HS-27A (cell line): ENCODE data around the gene TUBB4A.
"Not testable (repeated sequence)": the region's sequence is repeated elsewhere in the genome, so short reads cannot be mapped to it uniquely, and the experiment has no call there.

Experiments used
- DNase-seq: peaks from one replicate; pipeline ENCODE4 v3.0.0-alpha.2; 2012; ENCODE audit warnings: low read depth, missing footprints

TUBB4A gene

DNA sequence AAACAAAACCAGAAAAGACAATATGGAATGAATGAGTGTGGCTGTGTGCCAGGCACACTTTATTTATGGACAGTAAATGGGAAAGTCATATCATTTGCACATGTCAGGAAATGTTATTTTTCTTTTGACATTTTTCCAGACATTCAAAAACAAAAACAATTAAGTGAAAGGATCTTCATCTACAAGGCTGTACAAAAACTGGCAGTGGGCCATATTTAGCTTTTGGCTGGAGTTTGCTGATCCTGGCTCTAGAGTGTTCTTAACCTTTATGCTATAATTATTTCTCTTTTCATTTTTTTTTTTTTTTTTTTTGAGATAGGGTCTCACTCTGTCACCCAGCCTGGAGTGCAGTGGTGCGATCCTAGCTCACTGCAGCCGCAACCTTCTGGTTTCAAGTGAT is 22.2 kb upstream of the TUBB4A start:
- DNase-seq = no peak

DNA sequence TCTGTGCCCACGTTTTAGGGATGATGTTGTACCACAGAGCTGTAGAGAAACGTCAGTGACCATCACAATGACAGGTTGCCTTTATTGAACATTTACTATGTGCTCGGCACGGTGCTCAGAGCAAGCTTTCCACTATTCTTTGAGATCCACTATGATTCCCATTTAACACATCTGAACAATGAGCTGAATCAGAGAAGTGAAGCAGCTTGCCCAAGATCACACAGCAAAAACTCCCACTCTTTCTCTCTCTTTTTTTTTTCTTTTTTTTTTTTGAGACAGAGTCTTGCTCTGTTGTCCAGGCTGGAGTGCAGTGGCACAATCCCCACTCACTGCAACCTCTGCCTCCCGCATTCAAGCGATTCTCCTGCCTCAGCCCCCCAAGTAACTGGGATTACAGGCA is 20.6 kb upstream of the TUBB4A start:
- DNase-seq = no peak

- DNase-seq = no peak
These were observed 19.9 kb upstream of the TUBB4A start for GRCh38 chr19:6521718-6522646.

DNA sequence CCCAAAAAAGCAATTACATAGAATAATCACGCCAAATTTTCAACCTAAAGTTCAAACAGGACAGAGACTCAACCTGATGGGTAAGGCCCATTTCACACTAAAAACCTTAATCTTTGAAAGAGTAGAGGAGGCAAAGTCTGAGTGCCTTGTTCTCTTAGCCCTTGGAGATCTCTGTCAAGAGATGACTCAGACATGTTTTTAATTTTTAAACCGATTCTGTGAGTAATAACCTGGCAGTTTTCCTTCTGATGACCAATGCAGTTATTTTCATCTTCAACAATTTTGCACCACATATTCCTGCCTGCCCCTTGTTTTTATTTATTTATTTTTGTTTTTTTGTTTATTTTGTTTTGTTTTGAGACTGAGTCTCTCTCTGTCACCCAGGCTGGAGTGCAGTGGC is 17.2 kb upstream of the TUBB4A start:
- DNase-seq = no peak

GRCh38 chr19:6518145-6518911 is 16.2 kb upstream of the TUBB4A start:
- DNase-seq = no peak

DNA sequence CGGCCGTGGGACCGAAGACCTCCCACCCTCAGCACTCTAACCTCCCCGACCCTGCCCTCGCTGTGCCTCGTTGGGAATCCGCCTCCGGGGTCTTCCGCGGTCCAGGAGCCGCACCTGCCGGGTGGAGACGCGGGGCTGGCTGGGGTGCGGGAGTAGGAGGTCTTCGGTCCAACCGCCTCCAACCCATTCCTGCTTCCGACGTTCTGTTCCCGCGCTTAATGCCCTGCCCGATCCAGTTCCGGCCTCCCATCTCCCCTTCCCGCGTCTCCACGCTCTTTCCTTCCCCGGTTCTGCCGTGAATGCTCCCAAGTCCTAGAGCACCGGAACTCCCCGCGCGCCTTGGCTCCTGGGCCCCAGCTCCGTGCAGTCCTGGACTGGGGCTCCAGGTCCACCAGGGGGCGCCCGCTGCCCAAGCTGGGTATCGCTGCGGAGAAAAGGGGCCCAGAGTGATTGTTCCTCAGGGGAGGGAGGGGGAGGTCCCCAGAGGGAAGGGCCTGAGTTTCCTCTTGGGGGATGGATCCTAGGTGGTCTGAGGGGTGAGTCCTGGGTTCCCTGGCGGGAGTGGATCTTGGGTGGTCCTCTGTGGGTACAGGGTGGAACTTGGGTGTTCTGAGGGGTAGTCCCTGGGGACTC is 14.7 kb upstream of the TUBB4A start:
- DNase-seq = peak; percentile 43

DNA sequence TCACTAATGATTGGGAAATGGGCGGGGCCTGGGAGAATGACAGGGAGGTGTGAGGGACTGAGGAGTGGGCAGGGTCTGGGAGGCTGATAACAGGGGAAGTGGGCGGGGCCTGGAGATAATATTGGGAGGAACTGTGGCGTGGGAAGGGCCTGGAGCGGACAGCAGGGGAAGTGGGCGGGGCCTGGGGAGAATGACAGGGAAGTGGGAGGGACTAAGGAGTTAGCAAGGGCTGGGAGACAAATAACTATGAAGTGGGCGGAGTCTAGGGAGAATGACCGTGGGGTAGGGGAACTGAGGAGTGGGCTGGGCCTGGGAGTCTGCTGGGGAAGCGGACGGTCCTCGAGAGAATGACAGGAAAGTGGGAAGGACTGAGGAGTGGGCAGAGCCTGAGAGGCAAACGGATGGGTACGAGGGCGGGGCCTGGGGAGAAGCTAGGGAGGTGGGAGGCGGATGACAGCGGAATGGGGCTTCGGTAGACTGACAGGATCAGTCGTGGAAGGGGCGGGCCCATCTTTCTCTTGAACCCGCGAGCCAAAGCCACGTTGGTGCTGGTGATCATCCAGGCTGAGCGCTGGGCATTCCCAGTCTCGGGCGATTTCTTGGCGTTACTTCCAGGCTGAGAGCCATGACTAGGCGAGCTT is 14.0 kb upstream of the TUBB4A start:
- DNase-seq = peak; percentile 77

DNA sequence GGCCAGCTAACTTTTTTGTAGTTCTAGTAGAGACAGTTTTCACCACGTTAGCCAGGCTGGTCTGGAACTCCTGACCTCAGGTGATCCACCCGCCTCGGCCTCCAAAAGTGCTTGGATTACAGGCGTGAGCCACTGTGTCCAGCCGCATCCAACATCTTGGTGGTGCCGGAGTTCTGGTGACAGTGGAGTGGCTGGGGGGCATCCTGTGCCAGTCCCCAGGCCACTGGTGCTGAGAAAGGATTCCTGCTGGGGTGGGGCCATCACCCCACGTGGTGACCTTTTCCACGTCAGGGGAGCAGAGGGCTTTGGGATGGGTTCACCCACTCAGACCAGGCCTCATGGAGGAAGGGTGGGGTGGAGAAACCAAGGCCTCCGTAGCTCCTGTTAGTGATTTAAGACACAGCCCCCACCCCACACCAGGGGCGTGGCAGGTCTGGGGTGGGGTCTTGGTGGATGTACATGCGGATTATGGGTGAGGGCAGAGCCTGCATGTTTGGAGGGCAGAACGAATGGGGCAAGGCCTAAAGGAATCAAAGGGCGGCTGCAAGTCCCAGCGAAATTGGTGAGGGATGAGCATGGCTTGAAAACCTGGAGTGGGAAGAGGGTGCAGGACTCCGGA is 12.9 kb upstream of the TUBB4A start:
- DNase-seq = no peak

DNA sequence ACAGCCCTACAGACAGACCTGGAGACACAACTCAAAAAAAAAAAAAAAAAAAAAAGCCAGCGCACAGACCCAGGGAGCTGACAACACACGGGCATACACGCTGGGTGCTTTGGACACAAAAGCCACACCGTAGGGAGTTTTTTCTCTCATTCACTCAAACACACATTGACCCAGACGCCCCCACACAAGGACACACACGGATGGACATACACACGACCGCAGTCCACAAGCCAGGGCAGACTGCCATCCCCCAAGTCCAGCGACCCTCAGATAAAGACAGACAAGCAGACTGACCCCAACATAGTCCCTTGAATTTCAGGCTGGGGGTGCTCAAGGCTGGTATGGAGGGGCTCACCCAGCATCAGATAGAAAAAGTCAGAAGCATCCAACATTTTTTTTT is 12.0 kb upstream of the TUBB4A start:
- no peak for DNase-seq

DNA sequence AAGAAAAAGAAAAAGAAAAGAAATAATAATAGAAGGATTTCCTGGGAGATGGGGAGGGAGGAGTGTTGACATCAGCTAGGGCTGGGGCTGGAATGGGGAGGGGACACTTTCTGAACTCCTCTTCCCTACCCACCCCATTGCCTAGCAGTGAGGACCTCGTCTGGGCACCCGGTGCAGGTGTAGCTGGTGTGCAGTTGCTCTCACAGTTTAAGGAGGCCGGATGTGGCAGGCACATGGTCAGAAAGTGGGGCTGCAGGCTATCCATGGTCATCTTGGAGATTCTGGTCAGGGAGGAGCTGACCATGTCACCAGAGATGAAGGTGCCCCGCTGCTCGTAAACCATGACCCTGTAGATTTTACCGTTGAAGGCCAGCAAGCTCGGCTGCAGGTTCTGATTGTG is 8.5 kb upstream of the TUBB4A start:
- no peak for DNase-seq

DNA sequence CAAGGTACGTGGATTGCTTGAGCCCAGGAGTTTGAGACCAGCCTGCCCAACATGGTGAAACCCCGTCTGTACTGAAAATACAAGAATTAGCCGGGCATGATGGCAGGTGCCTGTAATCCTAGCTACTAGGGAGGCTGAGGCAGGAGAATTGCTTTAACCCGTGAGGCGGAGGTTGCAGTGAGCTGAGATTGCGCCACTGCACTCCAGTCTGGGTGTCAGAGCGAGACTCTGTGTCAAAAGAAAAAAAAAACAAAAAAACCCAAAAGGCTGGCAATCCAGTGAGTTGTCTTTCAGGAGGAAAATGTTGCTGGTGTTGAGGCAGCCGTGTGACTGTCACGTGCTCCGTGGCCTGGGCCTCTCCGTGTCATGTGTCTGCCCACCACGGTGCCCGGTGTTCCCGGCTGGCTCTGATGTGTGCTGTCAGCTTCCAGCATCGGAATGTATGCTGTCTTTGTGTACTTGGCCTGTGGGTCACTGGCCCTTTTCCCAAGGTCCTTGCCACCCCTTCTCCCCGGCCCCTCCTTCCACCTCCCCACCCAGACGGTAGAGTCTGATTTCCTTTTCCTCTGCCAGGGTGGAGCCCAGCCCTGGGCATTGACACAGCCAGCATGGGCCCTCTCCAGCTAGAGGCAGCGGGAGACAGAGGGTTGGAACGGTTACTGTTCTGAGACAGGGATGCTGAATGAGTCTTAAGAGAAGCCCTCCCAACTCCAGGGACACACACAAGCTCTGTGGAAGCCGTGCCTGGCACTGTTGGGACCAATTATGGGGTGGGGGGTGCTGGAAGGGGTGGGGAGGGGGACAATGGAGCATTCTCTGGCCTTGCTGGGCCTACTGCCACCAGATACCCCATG is 7.2 kb upstream of the TUBB4A start:
- DNase-seq = no peak

- not testable (repeated sequence) for DNase-seq
These were observed 6.1 kb upstream of the TUBB4A start for GRCh38 chr19:6508028-6508771.

DNA sequence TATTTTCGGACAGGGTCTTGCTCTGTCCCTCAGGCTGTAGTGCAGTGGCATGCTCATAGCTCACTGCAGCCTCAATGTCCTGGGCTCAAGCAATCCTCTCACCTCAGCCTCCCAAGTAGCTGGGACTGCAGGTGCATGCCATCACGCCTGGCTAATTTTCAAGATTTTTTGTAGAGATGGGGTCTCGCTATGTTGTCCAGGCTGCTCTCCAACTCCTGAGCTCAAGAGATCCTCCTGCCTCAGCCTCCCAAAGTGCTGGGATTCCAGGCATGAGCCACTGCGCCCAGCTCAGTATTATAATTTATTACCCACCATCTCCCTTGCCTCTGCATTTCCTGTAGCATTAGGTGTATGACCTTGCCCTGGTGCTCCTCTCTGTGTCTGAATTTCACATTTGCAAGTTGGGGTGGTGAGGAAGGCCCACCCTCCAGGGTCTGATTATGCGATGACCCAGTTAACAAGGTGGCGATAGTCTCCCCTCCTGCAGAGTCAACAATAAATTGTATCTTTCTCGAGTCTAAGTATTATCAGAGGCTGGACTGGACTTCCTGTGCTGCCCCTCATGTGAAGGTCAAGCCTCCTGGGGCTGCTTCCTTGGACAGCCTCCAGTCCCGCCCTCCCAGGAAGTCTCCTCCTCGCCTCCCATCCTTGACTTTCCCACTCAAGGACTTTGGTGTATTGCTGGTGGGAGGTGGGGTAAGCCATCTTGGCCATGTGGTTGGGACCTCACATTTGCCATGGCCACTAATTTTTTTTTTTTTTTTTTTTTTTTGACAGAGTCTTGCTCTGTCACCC is 1.5 kb upstream of the TUBB4A start:
- no peak for DNase-seq

DNA sequence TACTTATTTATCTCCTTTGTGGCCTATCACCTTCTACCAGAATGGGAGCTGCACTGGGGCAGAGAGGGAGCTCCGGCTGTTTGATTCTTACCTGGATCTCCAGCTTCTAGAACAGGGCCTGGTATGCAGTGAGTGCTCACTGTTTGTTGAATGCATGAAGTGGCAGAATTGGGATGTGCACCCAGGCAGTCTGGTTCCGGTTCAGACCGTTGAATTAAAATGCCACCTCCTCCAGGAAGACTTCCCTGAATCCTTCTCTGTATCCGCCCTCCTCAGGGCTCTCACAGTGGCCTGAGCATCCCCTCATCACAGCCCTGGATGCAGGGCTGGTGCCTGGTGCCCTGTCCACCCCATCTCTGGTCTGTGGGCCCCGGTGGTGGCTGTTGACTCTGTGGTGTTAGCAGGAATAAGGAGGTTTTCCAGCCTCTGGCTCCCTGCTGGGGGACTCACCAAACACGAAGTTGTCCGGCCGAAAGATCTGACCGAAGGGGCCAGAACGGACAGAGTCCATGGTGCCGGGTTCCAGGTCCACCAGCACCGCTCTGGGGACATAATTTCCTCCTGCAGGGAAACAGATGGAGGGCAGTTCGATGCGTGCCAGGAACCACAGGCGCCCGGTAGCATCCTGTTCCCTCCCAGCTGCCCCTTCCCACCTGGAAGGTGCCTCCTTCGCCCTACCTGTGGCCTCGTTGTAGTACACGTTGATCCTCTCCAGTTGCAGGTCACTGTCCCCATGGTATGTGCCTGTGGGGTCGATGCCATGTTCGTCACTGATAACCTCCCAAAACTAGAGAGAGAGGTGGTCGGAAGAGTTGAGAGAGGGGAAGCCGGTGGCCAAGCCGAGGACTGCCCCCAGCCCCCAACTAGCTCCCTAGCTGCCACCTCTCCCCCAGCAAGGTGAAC is 1.0 kb downstream of the TUBB4A start:
- DNase-seq = no peak

GRCh38 chr19:6499052-6499790 is 2.9 kb downstream of the TUBB4A start:
- no peak for DNase-seq

- no peak for DNase-seq
These were observed 3.6 kb downstream of the TUBB4A start for GRCh38 chr19:6498294-6499036.

- no peak for DNase-seq
These were observed 6.2 kb downstream of the TUBB4A start for GRCh38 chr19:6495947-6496346.
